SK-N-SH (cell line): Measurements from ENCODE around the gene SLC37A3.

Experiments used
- ELF1 ChIP-seq: IDR thresholded peaks from 2 replicates; pipeline ENCODE4 v1.4.0; 2012
- FOXJ3 ChIP-seq: sonication (generic); formaldehyde crosslinking; IDR thresholded peaks from 2 replicates; pipeline ENCODE4 v1.5.1; 2020; ENCODE audit warnings: mild to moderate bottlenecking, missing genetic modification reagents
- GABPA ChIP-seq: IDR thresholded peaks from 2 replicates; pipeline ENCODE4 v1.4.0; 2012; ENCODE audit warnings: low read depth, mild to moderate bottlenecking
- JUND ChIP-seq: IDR thresholded peaks from 2 replicates; pipeline ENCODE4 v1.4.0; 2012
- POLR2AphosphoS5 ChIP-seq: IDR thresholded peaks from 2 replicates; pipeline ENCODE4 v1.6.1; 2012; ENCODE audit warnings: low read depth, low read length
- RAD21 ChIP-seq: IDR thresholded peaks from 2 replicates; pipeline ENCODE4 v1.6.1; 2012; ENCODE audit warnings: mild to moderate bottlenecking, low read length
- RCOR1 ChIP-seq: fragments of 150-350 bp; IDR thresholded peaks from 2 replicates; pipeline ENCODE4 v1.6.1; 2017; ENCODE audit warnings: antibody characterized with exemption, low read length
- RFX5 ChIP-seq: IDR thresholded peaks from 2 replicates; pipeline ENCODE4 v1.6.1; 2012; ENCODE audit warnings: mild to moderate bottlenecking, improper control_type of control experiment, low read length
- SIN3A ChIP-seq: IDR thresholded peaks from 2 replicates; pipeline ENCODE4 v1.6.1; 2012; ENCODE audit warnings: low read depth, mild to moderate bottlenecking, low read length, moderate library complexity, borderline replicate concordance
- TAF1 ChIP-seq: IDR thresholded peaks from 2 replicates; pipeline ENCODE4 v1.6.1; 2012; ENCODE audit warnings: low read depth, mild to moderate bottlenecking, low read length, moderate library complexity, borderline replicate concordance
- YY1 ChIP-seq: IDR thresholded peaks from 2 replicates; pipeline ENCODE4 v1.4.0; 2012; ENCODE audit warnings: low read depth, mild to moderate bottlenecking
- TF ChIP-seq, protein P1 (sequence below): fragments of 200-600 bp; sonication (generic); IDR thresholded peaks from 2 replicates; pipeline ENCODE4 v1.6.1; 2017; ENCODE audit warnings: antibody characterized with exemption, mild to moderate bottlenecking, moderate library complexity
- TF ChIP-seq, protein P2 (sequence below): fragments of 150-350 bp; IDR thresholded peaks from 2 replicates; pipeline ENCODE4 v1.6.1; 2017; ENCODE audit warnings: antibody characterized with exemption, low read length, low read depth, borderline replicate concordance
- TF ChIP-seq, protein P3 (sequence below): IDR thresholded peaks from 2 replicates; pipeline ENCODE4 v1.6.1; 2012; ENCODE audit warnings: mild to moderate bottlenecking, low read depth, low read length, moderate library complexity

DNA sequence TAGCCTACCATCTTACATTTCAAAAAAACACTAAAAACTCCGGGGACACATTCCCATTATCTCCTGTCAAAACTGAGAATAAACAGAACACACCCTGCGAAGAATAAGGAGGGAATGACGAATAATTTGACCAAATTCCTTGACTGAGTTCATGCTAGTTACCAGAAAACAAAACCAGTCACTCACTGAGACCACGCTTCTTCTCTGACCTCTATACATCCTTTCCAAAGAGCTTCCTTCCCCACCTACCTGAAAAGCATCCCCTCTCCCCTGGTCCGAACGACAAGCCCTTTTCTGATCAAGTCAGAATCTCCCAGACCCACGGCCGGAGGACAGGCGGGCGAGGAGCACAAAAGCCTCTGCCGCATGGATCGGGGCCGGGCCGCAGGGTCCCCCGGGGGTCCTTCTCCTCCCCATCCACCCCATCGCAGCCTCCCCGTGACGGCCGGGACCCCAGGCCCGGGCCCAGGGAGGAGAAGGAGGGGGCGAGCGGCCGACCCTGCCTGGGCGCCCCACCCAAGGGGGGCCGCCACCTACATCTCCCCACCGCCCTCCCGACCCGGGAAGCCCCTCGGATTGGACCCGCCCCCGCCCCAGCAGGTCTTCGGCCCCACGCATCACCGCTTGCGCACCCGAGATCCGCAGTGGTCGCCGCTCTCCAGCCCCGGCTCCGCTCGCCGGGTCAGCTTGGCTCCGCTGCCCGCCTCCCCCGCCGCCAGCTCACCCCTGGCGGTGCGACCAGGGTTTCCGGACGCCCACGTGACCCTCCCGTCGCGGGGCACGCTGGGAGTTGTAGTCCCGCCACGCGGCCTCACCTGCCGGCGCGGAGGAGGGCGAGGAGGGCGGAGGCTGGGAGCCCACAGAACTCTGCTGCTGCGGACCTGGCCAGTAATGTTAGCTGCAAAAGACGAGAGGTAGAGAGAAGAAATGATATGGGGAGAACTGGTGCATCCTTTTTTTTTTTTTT is at the start of gene SLC37A3:
- TF ChIP-seq, protein P1, sequence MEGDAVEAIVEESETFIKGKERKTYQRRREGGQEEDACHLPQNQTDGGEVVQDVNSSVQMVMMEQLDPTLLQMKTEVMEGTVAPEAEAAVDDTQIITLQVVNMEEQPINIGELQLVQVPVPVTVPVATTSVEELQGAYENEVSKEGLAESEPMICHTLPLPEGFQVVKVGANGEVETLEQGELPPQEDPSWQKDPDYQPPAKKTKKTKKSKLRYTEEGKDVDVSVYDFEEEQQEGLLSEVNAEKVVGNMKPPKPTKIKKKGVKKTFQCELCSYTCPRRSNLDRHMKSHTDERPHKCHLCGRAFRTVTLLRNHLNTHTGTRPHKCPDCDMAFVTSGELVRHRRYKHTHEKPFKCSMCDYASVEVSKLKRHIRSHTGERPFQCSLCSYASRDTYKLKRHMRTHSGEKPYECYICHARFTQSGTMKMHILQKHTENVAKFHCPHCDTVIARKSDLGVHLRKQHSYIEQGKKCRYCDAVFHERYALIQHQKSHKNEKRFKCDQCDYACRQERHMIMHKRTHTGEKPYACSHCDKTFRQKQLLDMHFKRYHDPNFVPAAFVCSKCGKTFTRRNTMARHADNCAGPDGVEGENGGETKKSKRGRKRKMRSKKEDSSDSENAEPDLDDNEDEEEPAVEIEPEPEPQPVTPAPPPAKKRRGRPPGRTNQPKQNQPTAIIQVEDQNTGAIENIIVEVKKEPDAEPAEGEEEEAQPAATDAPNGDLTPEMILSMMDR, result 0 out of 2 replicates have a peak, but pooled peaks have one; percentile 11
- TF ChIP-seq, protein P2, sequence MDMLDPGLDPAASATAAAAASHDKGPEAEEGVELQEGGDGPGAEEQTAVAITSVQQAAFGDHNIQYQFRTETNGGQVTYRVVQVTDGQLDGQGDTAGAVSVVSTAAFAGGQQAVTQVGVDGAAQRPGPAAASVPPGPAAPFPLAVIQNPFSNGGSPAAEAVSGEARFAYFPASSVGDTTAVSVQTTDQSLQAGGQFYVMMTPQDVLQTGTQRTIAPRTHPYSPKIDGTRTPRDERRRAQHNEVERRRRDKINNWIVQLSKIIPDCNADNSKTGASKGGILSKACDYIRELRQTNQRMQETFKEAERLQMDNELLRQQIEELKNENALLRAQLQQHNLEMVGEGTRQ, result peak; percentile 94
- peak; percentile 77 for TF ChIP-seq ELF1
- TF ChIP-seq TAF1, result peak; percentile 60; the same call in 1 of the 2 replicates
- no peak for TF ChIP-seq FOXJ3 (CRISPR knock-in tag)
- no peak for TF ChIP-seq RAD21
- TF ChIP-seq GABPA, result peak; percentile 74
- TF ChIP-seq RFX5, result no peak
- 0 out of 2 replicates have a peak, but pooled peaks have one; percentile 15 for TF ChIP-seq JUND
- peak; percentile 76 for TF ChIP-seq RCOR1
- 0 out of 2 replicates have a peak, but pooled peaks have one; percentile 37 for TF ChIP-seq SIN3A
- TF ChIP-seq POLR2AphosphoS5, result peak; percentile 81
- TF ChIP-seq YY1, result no peak
- TF ChIP-seq, protein P3, sequence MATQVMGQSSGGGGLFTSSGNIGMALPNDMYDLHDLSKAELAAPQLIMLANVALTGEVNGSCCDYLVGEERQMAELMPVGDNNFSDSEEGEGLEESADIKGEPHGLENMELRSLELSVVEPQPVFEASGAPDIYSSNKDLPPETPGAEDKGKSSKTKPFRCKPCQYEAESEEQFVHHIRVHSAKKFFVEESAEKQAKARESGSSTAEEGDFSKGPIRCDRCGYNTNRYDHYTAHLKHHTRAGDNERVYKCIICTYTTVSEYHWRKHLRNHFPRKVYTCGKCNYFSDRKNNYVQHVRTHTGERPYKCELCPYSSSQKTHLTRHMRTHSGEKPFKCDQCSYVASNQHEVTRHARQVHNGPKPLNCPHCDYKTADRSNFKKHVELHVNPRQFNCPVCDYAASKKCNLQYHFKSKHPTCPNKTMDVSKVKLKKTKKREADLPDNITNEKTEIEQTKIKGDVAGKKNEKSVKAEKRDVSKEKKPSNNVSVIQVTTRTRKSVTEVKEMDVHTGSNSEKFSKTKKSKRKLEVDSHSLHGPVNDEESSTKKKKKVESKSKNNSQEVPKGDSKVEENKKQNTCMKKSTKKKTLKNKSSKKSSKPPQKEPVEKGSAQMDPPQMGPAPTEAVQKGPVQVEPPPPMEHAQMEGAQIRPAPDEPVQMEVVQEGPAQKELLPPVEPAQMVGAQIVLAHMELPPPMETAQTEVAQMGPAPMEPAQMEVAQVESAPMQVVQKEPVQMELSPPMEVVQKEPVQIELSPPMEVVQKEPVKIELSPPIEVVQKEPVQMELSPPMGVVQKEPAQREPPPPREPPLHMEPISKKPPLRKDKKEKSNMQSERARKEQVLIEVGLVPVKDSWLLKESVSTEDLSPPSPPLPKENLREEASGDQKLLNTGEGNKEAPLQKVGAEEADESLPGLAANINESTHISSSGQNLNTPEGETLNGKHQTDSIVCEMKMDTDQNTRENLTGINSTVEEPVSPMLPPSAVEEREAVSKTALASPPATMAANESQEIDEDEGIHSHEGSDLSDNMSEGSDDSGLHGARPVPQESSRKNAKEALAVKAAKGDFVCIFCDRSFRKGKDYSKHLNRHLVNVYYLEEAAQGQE, result 0 out of 2 replicates have a peak, but pooled peaks have one; percentile 12
